Vagina (tissue), 2 donors: ENCODE results near the gene FSIP1.

Experiments
- CTCF ChIP-seq, 3 experiments: fragments of 450-650 bp in 2 of 3; fragments of 200-600 bp in 1 of 3; sonication (generic) in 1 of 3; IDR thresholded peaks; one replicate each; pipeline ENCODE4 v1.5.1; 2017 to 2019; ENCODE audit warnings: antibody characterized with exemption in 3 of 3, mild to moderate bottlenecking in 2 of 3, moderate library complexity in 2 of 3
- POLR2AphosphoS5 ChIP-seq, 2 donors: sonication (generic); formaldehyde crosslinking; IDR thresholded peaks; one replicate each; pipeline ENCODE4 v1.9.0; 2017; ENCODE audit warnings: antibody characterized with exemption in 2 of 2, mild to moderate bottlenecking in 2 of 2, low read depth in 1 of 2; ENCODE audit not compliant: insufficient read depth in 1 of 2

DNA sequence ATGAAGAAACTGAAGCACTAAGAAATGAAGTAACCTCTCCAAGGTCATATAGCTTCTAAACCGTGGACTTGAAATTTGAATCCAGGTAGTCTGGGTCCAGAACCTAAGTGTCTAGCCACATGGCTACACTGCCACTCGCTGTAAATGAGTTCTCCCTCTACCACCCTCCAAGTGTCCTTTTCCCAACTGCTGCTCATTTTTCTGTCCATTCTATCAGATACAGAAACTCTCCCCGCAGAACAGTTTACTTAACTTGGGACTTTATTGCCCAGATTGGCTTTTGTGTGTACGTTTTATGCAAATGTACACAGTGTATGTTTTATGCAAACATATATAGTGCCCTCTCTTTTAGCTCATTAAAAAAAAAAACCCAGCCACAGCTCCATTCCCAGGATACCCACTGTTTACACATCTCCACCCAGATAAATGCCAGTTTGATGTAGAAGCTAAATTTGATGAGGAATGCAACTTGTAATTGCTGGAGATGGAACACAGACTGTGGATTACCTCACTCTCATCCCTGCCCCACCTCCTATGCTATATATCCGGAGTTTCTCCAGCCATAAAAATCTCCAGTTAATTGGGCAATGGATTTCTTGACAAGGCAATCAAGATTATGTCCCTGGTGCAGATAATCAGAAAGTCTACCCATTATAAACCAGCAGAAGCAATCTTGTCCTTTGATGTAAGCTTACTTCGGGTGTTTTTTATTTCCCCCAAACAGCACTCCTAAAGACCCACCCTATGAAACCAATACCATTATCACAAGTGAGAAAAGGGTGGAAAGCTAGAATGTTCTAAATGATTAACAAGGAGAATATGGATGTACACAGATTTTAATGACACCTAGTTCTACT lies 159.8 kb downstream of the FSIP1 start:
- TF ChIP-seq CTCF (IDR thresholded peaks at IDR 0.05) (no peak), POLR2AphosphoS5 (IDR thresholded peaks at IDR 0.05; ENCODE audit: insufficient read depth in 1 of 2, low read depth in 1 of 2) (no peak)
